SK-N-SH (cell line): ENCODE results near the gene ZNF791. TPM values are rescaled to one million over a fixed set of nuclear protein-coding genes. Genes with fewer than 3 reads are reported as not detected.

ENCODE experiments used
- CTCF ChIA-PET: fragments of 300-600, 350-600 bp; formaldehyde crosslinking; extraction: SDS; loops from one replicate; lab custom pipeline; 2021; lab: Yijun Ruan, JAX
- POLR2A ChIA-PET: fragments of 350-600 bp; sonication (Branson Sonifier 250); formaldehyde crosslinking; extraction: SDS; loops from one replicate; lab custom pipeline; 2020; ENCODE audit warnings: antibody characterized with exemption, inconsistent platforms; lab: Yijun Ruan, JAX
- DNase-seq: peaks from one replicate; pipeline ENCODE4 v3.0.0; 2012
- H2AFZ ChIP-seq: fragments of 200-600 bp; sonication (generic); 2 replicates; pipeline ENCODE4 v1.8.1; 2016; ENCODE audit warnings: antibody characterized with exemption, mild to moderate bottlenecking, low read depth
- H3F3A ChIP-seq: fragments of 200-600 bp; sonication (generic); replicated peaks from 2 replicates; pipeline ENCODE3; 2016; ENCODE audit warnings: antibody characterized with exemption, mild to moderate bottlenecking; ENCODE audit not compliant: insufficient read depth
- H3K27ac ChIP-seq, 2 experiments: fragments of 200-500 bp in 1 of 2; fragments of 200-600 bp in 1 of 2; sonication (Bioruptor generic) in 1 of 2; sonication (generic), shearing (Covaris generic) in 1 of 2; 2 replicates each; pipeline versions ENCODE4 v1.5.1 to v1.6.1; 2014 to 2016; ENCODE audit warnings: low read depth in 2 of 2, inconsistent platforms in 1 of 2, low read length in 1 of 2, mild to moderate bottlenecking in 1 of 2, mixed read lengths in 1 of 2
- H3K27me3 ChIP-seq: fragments of 200-600 bp; sonication (generic), shearing (Covaris generic); 2 replicates; pipeline ENCODE4 v1.6.1; 2016; ENCODE audit warnings: mixed run types; ENCODE audit not compliant: insufficient read depth
- H3K36me3 ChIP-seq, 2 experiments: fragments of 200-500 bp in 1 of 2; fragments of 200-600 bp in 1 of 2; sonication (Bioruptor generic) in 1 of 2; sonication (generic) in 1 of 2; replicated peaks in 1 of 2; 2 replicates each; pipeline versions ENCODE3 to v1.5.1; 2014 to 2016; ENCODE audit warnings: low read length in 1 of 2, mild to moderate bottlenecking in 1 of 2; ENCODE audit not compliant: insufficient read depth in 2 of 2, control insufficient read depth in 1 of 2
- H3K4me1 ChIP-seq, 2 experiments: fragments of 200-500 bp in 1 of 2; fragments of 200-600 bp in 1 of 2; sonication (Bioruptor generic) in 1 of 2; sonication (generic), shearing (Covaris generic) in 1 of 2; 2 replicates each; pipeline versions ENCODE4 v1.5.1 to v1.6.1; 2014 to 2016; ENCODE audit warnings: low read depth in 1 of 2, low read length in 1 of 2, mixed run types in 1 of 2; ENCODE audit not compliant: insufficient read depth in 2 of 2, control insufficient read depth in 1 of 2
- H3K4me2 ChIP-seq: fragments of 200-600 bp; sonication (generic), shearing (Covaris generic); 2 replicates; pipeline ENCODE4 v1.6.1; 2017; ENCODE audit warnings: mixed run types
- H3K4me3 ChIP-seq, 2 experiments: fragments of 200-500 bp in 1 of 2; fragments of 200-600 bp in 1 of 2; sonication (Bioruptor generic) in 1 of 2; sonication (generic), shearing (Covaris generic) in 1 of 2; 2 replicates each; pipeline versions ENCODE4 v1.5.1 to v1.8.1; 2014 to 2016; ENCODE audit warnings: low read depth in 2 of 2, inconsistent platforms in 1 of 2, low read length in 1 of 2, mild to moderate bottlenecking in 1 of 2, mixed read lengths in 1 of 2, moderate library complexity in 1 of 2
- H3K79me2 ChIP-seq: fragments of 200-600 bp; sonication (generic); 2 replicates; pipeline ENCODE4 v1.8.1; 2017; ENCODE audit warnings: mild to moderate bottlenecking; ENCODE audit not compliant: insufficient read depth
- H3K9ac ChIP-seq: fragments of 200-600 bp; sonication (generic); 2 replicates; pipeline ENCODE4 v1.6.1; 2017; ENCODE audit warnings: mixed run types
- H3K9me2 ChIP-seq: fragments of 200-600 bp; sonication (generic); 2 replicates; pipeline ENCODE4 v1.6.1; 2017; ENCODE audit warnings: mixed run types
- H3K9me3 ChIP-seq: fragments of 200-600 bp; sonication (generic); 2 replicates; pipeline ENCODE4 v1.6.1; 2017; ENCODE audit warnings: mixed run types, mild to moderate bottlenecking, moderate library complexity
- H4K20me1 ChIP-seq: fragments of 200-600 bp; sonication (generic); 2 replicates; pipeline ENCODE4 v1.6.1; 2017; ENCODE audit warnings: mild to moderate bottlenecking, mixed run types; ENCODE audit not compliant: insufficient read depth
- GABPA ChIP-seq: IDR thresholded peaks from 2 replicates; pipeline ENCODE4 v1.4.0; 2012; ENCODE audit warnings: low read depth, mild to moderate bottlenecking
- MAX ChIP-seq: IDR thresholded peaks from 2 replicates; pipeline ENCODE4 v1.4.0; 2012; ENCODE audit warnings: low read depth
- MXI1 ChIP-seq: IDR thresholded peaks from 2 replicates; pipeline ENCODE4 v1.6.1; 2012; ENCODE audit warnings: mild to moderate bottlenecking, low read depth, low read length, improper control_type of control experiment
- PBX3 ChIP-seq: IDR thresholded peaks from 2 replicates; pipeline ENCODE4; 2012
- RFX5 ChIP-seq: IDR thresholded peaks from 2 replicates; pipeline ENCODE4 v1.6.1; 2012; ENCODE audit warnings: mild to moderate bottlenecking, improper control_type of control experiment, low read length
- RXRA ChIP-seq: IDR thresholded peaks from 2 replicates; pipeline ENCODE4 v1.4.0; 2012; ENCODE audit warnings: low read depth, mild to moderate bottlenecking, borderline replicate concordance
- TEAD4 ChIP-seq: IDR thresholded peaks from 2 replicates; pipeline ENCODE4 v1.4.0; 2012; ENCODE audit warnings: mild to moderate bottlenecking, borderline replicate concordance; ENCODE audit not compliant: insufficient read depth
- USF1 ChIP-seq: IDR thresholded peaks from 2 replicates; pipeline ENCODE4 v1.4.0; 2012; ENCODE audit warnings: low read depth, borderline replicate concordance
- USF2 ChIP-seq: fragments of 150-350 bp; IDR thresholded peaks from 2 replicates; pipeline ENCODE4 v1.6.1; 2017; ENCODE audit warnings: antibody characterized with exemption, low read length, low read depth, borderline replicate concordance
- YY1 ChIP-seq: IDR thresholded peaks from 2 replicates; pipeline ENCODE4 v1.4.0; 2012; ENCODE audit warnings: low read depth, mild to moderate bottlenecking
- WGBS: methylation state at CpG from one replicate; pipeline ENCODE4 v1.1.6; 2017; ENCODE audit warnings: low lambda C conversion rate; 5-methylcytosine and 5-hydroxymethylcytosine counted together
- polyA plus RNA-seq, 3 experiments: library from polyadenylated mRNA; depleted of rRNA; stranded (reverse); fragments of >200 nt; gene quantifications; 2 replicates each; pipeline ENCODE4 v1.2.3, GENCODE V29; 2012

The ZNF791 gene
- polyA plus RNA-seq, 1 of the 3 experiments (the other 2 are of a cell fraction), result 8.9 TPM

- POLR2A ChIA-PET, result no interaction called here
Observed at GRCh38 chr19:12665281-12665573, 54.5 kb downstream of the ZNF791 start.

GRCh38 chr19:12665671-12666264 is 55.0 kb downstream of the ZNF791 start:
- Histone ChIP-seq H3K4me3 (peak overlapping the region; percentile 71 to 94), H4K20me1 (no peaks in the 10 kb centered on the region), H3K27ac (no peak overlapping the region; a peak in 1 of 4 replicates)
- CTCF ChIA-PET, result interaction anchor here (0.9 to 3.1 kb wide), 10 partner anchors 8 to 742 kb away, joined by 3 to 12 read pairs (median 4); no protein-coding TSS in a partner anchor
- TF ChIP-seq RFX5 (no peak), USF1 (no peak), PBX3 (no peak), YY1 (no peak), MAX (no peak), RXRA (no peak), MXI1 (no peak), GABPA (no peak), USF2 (no peak)
- TF ChIP-seq, all 33 proteins: peak for 0
- no peak for DNase-seq
- Histone ChIP-seq H3K9me2 (no peaks in the 10 kb centered on the region), H3K4me1 (peaks cover 4 to 35% of the 10 kb centered on the region in 2 experiments; a peak in 2 of 4 replicates), H3K9ac (peak overlapping the region; percentile 82), H3K79me2 (peaks cover 47% of the 10 kb centered on the region), H3K27me3 (no peaks in the 10 kb centered on the region), H3K9me3 (no peaks in the 10 kb centered on the region), H3K4me2 (peak overlapping the region; percentile 90), H3K36me3 (peaks cover 11 to 16% of the 10 kb centered on the region in 2 experiments), H2AFZ (peak overlapping the region; percentile 76), H3F3A (peaks cover 17% of the 10 kb centered on the region)
- 33% methylated on average over 5 of the region's 12 CpGs for WGBS
- POLR2A ChIA-PET, result interaction anchor here (0.9 to 1.2 kb wide), 4 partner anchors 11 to 606 kb away, joined by 3 to 6 read pairs (median 4); no protein-coding TSS in a partner anchor

More at GRCh38 chr19:12665281-12665573, 54.5 kb downstream of the ZNF791 start:
- Histone ChIP-seq H3K9me2 (no peaks in the 10 kb centered on the region), H3K36me3 (peaks cover 11 to 14% of the 10 kb centered on the region in 2 experiments), H3K79me2 (peaks cover 42% of the 10 kb centered on the region), H4K20me1 (no peaks in the 10 kb centered on the region), H3K4me3 (no peak overlapping the region), H3F3A (peaks cover 14% of the 10 kb centered on the region), H3K4me2 (no peak overlapping the region), H3K9me3 (no peaks in the 10 kb centered on the region), H3K9ac (no peak overlapping the region), H3K4me1 (peaks cover 0 to 29% of the 10 kb centered on the region in 2 experiments; a peak in 1 of 4 replicates), H2AFZ (no peak overlapping the region), H3K27me3 (no peaks in the 10 kb centered on the region), H3K27ac (no peak overlapping the region)
- 97% methylated on average over 10 of the region's 10 CpGs for WGBS
- CTCF ChIA-PET, result interaction anchor here (1.5 to 3.1 kb wide), 2 partner anchors 11 to 25 kb away, joined by 9 to 12 read pairs; no protein-coding TSS in a partner anchor
- TF ChIP-seq RFX5 (no peak), TEAD4 (no peak)
- DNase-seq, result no peak
